HEK293 (cell line): ENCODE measurements around the gene KIAA0319L.

Experiments used
- CTCF ChIA-PET: fragments of 350-600 bp; formaldehyde crosslinking; extraction: SDS; loops from one replicate; lab custom pipeline; 2021; ENCODE audit warnings: antibody characterized with exemption; lab: Yijun Ruan, JAX
- POLR2A ChIA-PET: fragments of 300-600 bp; formaldehyde crosslinking; extraction: SDS; loops from one replicate; lab custom pipeline; 2020; ENCODE audit warnings: antibody characterized with exemption, inconsistent platforms; lab: Yijun Ruan, JAX
- H3K27ac ChIP-seq: fragments of 200-500 bp; sonication (Bioruptor generic); 2 replicates; pipeline ENCODE4 v1.5.1; 2014; ENCODE audit warnings: low read depth, low read length, control low read depth, inconsistent platforms; ENCODE audit errors: extremely low read depth
- H3K36me3 ChIP-seq, 2 experiments: fragments of 200-500 bp in 1 of 2; sonication (Bioruptor generic) in 1 of 2; 1 replicate in 1 of 2; 2 replicates in 1 of 2; pipeline ENCODE4 v1.5.1; 2014 to 2017; ENCODE audit warnings: inconsistent platforms in 2 of 2, low read length in 2 of 2; ENCODE audit not compliant: control insufficient read depth in 2 of 2, insufficient read depth in 1 of 2
- H3K4me1 ChIP-seq: fragments of 200-500 bp; sonication (Bioruptor generic); 2 replicates; pipeline ENCODE4 v1.5.1; 2014; ENCODE audit warnings: mild to moderate bottlenecking, low read length, inconsistent platforms; ENCODE audit not compliant: control insufficient read depth, insufficient read depth
- H3K4me3 ChIP-seq: 2 replicates; pipeline ENCODE4 v1.5.1; 2011; ENCODE audit warnings: low read depth, mild to moderate bottlenecking, control low read depth, low read length, moderate library complexity
- H3K9me3 ChIP-seq: fragments of 200-500 bp; sonication (Bioruptor generic); 2 replicates; pipeline ENCODE4 v1.5.1; 2014; ENCODE audit warnings: low read depth, low read length, inconsistent platforms; ENCODE audit not compliant: control insufficient read depth, insufficient read depth
- BCL11B ChIP-seq: fragments of 450-650 bp; formaldehyde crosslinking; IDR thresholded peaks from 2 replicates; pipeline ENCODE4 v1.5.1; 2016; ENCODE audit warnings: low read depth, missing biosample characterization, missing genetic modification characterization
- BCL6B ChIP-seq: fragments of 450-650 bp; formaldehyde crosslinking; IDR thresholded peaks from 2 replicates; pipeline ENCODE4 v1.5.1; 2017; ENCODE audit warnings: missing biosample characterization, missing genetic modification characterization
- EGR2 ChIP-seq: fragments of 450-650 bp; formaldehyde crosslinking; IDR thresholded peaks from 2 replicates; pipeline ENCODE4 v1.5.1; 2016; ENCODE audit warnings: low read depth, missing biosample characterization, missing genetic modification characterization
- FEZF1 ChIP-seq: fragments of 450-650 bp; formaldehyde crosslinking; IDR thresholded peaks from 2 replicates; pipeline ENCODE4 v1.5.1; 2016; ENCODE audit warnings: missing biosample characterization, missing genetic modification characterization
- GLI2 ChIP-seq: fragments of 450-650 bp; formaldehyde crosslinking; IDR thresholded peaks from 2 replicates; pipeline ENCODE4; 2017; ENCODE audit warnings: missing biosample characterization, missing genetic modification characterization, low read depth, borderline replicate concordance
- GLIS1 ChIP-seq: fragments of 450-650 bp; formaldehyde crosslinking; IDR thresholded peaks from 2 replicates; pipeline ENCODE4 v1.5.1; 2016; ENCODE audit warnings: missing biosample characterization, missing genetic modification characterization
- IKZF3 ChIP-seq: fragments of 450-650 bp; IDR thresholded peaks from 2 replicates; pipeline ENCODE4 v1.5.0; 2018; ENCODE audit warnings: missing biosample characterization, mild to moderate bottlenecking, missing genetic modification characterization, moderate library complexity
- PATZ1 ChIP-seq: fragments of 450-650 bp; formaldehyde crosslinking; IDR thresholded peaks from 2 replicates; pipeline ENCODE4 v1.5.1; 2016; ENCODE audit warnings: missing biosample characterization, missing genetic modification characterization
- PRDM4 ChIP-seq: fragments of 450-650 bp; formaldehyde crosslinking; IDR thresholded peaks from 2 replicates; pipeline ENCODE4 v1.5.1; 2017; ENCODE audit warnings: missing biosample characterization, missing genetic modification characterization
- SCRT1 ChIP-seq: fragments of 450-650 bp; formaldehyde crosslinking; IDR thresholded peaks from 2 replicates; pipeline ENCODE4 v1.5.1; 2016; ENCODE audit warnings: missing biosample characterization, missing genetic modification characterization, borderline replicate concordance
- WT1 ChIP-seq: fragments of 450-650 bp; formaldehyde crosslinking; IDR thresholded peaks from 2 replicates; pipeline ENCODE4 v1.5.1; 2016; ENCODE audit warnings: missing biosample characterization, missing genetic modification characterization
- ZBTB48 ChIP-seq: fragments of 450-650 bp; formaldehyde crosslinking; IDR thresholded peaks from 2 replicates; pipeline ENCODE4 v1.5.1; 2016; ENCODE audit warnings: missing biosample characterization, missing genetic modification characterization
- ZNF157 ChIP-seq: fragments of 450-650 bp; formaldehyde crosslinking; IDR thresholded peaks from 2 replicates; pipeline ENCODE4 v1.5.1; 2016; ENCODE audit warnings: missing biosample characterization, missing genetic modification characterization
- ZNF274 ChIP-seq, 2 experiments: fragments of 200-500 bp in 1 of 2; fragments of 450-650 bp in 1 of 2; sonication (Bioruptor generic) in 1 of 2; formaldehyde crosslinking in 1 of 2; IDR thresholded peaks; 2 replicates each; pipeline versions ENCODE4 v1.5.1 to v1.6.1; 2014 to 2016; ENCODE audit warnings: borderline replicate concordance in 1 of 2, inconsistent platforms in 1 of 2, low read length in 1 of 2, missing biosample characterization in 1 of 2, missing genetic modification characterization in 1 of 2
- ZNF302 ChIP-seq: fragments of 450-650 bp; formaldehyde crosslinking; IDR thresholded peaks from 2 replicates; pipeline ENCODE4 v1.5.1; 2016; ENCODE audit warnings: missing biosample characterization, missing genetic modification characterization, low read depth
- ZNF366 ChIP-seq: fragments of 450-650 bp; formaldehyde crosslinking; conservative IDR thresholded peaks from 2 replicates; pipeline ENCODE4 v1.5.1; 2016; ENCODE audit warnings: missing biosample characterization, missing genetic modification characterization
- ZNF513 ChIP-seq: fragments of 450-650 bp; IDR thresholded peaks from 2 replicates; pipeline ENCODE4 v1.5.1; 2018; ENCODE audit warnings: missing biosample characterization, missing genetic modification characterization
- ZNF561 ChIP-seq: fragments of 450-650 bp; IDR thresholded peaks from 2 replicates; pipeline ENCODE4 v1.5.1; 2018; ENCODE audit warnings: missing biosample characterization, missing genetic modification characterization, borderline replicate concordance
- ZNF585B ChIP-seq: fragments of 450-650 bp; formaldehyde crosslinking; IDR thresholded peaks from 2 replicates; pipeline ENCODE4 v1.5.1; 2016; ENCODE audit warnings: missing biosample characterization, missing genetic modification characterization
- ZNF654 ChIP-seq: fragments of 450-650 bp; formaldehyde crosslinking; IDR thresholded peaks from 2 replicates; pipeline ENCODE4 v1.5.1; 2016; ENCODE audit warnings: low read depth, missing biosample characterization, missing genetic modification characterization
- ZNF664 ChIP-seq: fragments of 450-650 bp; formaldehyde crosslinking; IDR thresholded peaks from 2 replicates; pipeline ENCODE4 v1.5.1; 2016; ENCODE audit warnings: missing biosample characterization, missing genetic modification characterization
- ZNF747 ChIP-seq: fragments of 450-650 bp; formaldehyde crosslinking; IDR thresholded peaks from 2 replicates; pipeline ENCODE4 v1.5.1; 2016; ENCODE audit warnings: missing biosample characterization, missing genetic modification characterization
- ZNF777 ChIP-seq: fragments of 450-650 bp; formaldehyde crosslinking; IDR thresholded peaks from 2 replicates; pipeline ENCODE4 v1.5.1; 2017; ENCODE audit warnings: missing biosample characterization, missing genetic modification characterization, borderline replicate concordance

Gene KIAA0319L

GRCh38 chr1:35556484-35557117 is 602 bp downstream of the KIAA0319L start:
- H3K9me3 ChIP-seq, result no peaks in the 10 kb centered on the region
- TF ChIP-seq ZNF585B (tag by site-specific recombination) (0 out of 2 replicates have a peak, but pooled peaks have one; percentile 3), ZNF274 (IDR thresholded peaks at IDR 0.05; ENCODE audit: low read length) (no peak), ZNF274 (tag by site-specific recombination; IDR thresholded peaks at IDR 0.05; ENCODE audit: borderline replicate concordance) (no peak), BCL11B (tag by site-specific recombination) (0 out of 2 replicates have a peak, but pooled peaks have one; percentile 76), ZNF366 (tag by site-specific recombination) (peak; percentile 41; the same call in 1 of the 2 replicates)
- ChIA-PET POLR2A (interaction anchor here (0.6 to 2.0 kb wide), 7 partner anchors 11 to 213 kb away, joined by 3 to 22 read pairs (median 4); partner anchors contain the start of genes CLSPN and TFAP2E), CTCF (interaction anchor here (0.6 to 2.6 kb wide), 4 partner anchors 8 to 170 kb away, joined by 3 to 10 read pairs (median 9); no protein-coding TSS in a partner anchor)
- peak overlapping the region; percentile 95 for H3K4me3 ChIP-seq
- H3K27ac ChIP-seq, result peak overlapping the region; percentile 96
- H3K4me1 ChIP-seq, result peaks cover 27% of the 10 kb centered on the region
- H3K36me3 ChIP-seq, result peaks cover 17 to 52% of the 10 kb centered on the region in 2 experiments; a peak in 2 of 3 replicates

GRCh38 chr1:35555601-35556477 is 1.4 kb downstream of the KIAA0319L start:
- Histone ChIP-seq H3K4me3 (peak overlapping the region; percentile 95), H3K36me3 (peaks cover 24 to 48% of the 10 kb centered on the region in 2 experiments; a peak in 2 of 3 replicates), H3K4me1 (peaks cover 27% of the 10 kb centered on the region), H3K27ac (peak overlapping the region; percentile 96), H3K9me3 (no peaks in the 10 kb centered on the region)
- CTCF ChIA-PET, result interaction anchor here (0.5 to 2.6 kb wide), 5 partner anchors 9 to 171 kb away, joined by 3 to 10 read pairs (median 8); no protein-coding TSS in a partner anchor
- POLR2A ChIA-PET, result interaction anchor here (1.4 to 2.0 kb wide), 3 partner anchors 11 to 214 kb away, joined by 3 to 22 read pairs (median 4); partner anchors contain the start of gene CLSPN
- TF ChIP-seq ZBTB48 (tag by site-specific recombination) (no peak), IKZF3 (tag by site-specific recombination) (no peak), GLIS1 (tag by site-specific recombination) (peak; percentile 90), BCL11B (tag by site-specific recombination) (no peak), ZNF302 (tag by site-specific recombination) (no peak), SCRT1 (tag by site-specific recombination) (no peak), WT1 (tag by site-specific recombination) (peak; percentile 88), EGR2 (tag by site-specific recombination) (0 out of 2 replicates have a peak, but pooled peaks have one; percentile 11), ZNF747 (tag by site-specific recombination) (no peak), BCL6B (tag by site-specific recombination) (no peak), FEZF1 (tag by site-specific recombination) (peak; percentile 40; the same call in 1 of the 2 replicates), PATZ1 (tag by site-specific recombination) (no peak), ZNF777 (tag by site-specific recombination) (no peak), ZNF513 (no peak), PRDM4 (tag by site-specific recombination) (peak; percentile 40; the same call in 1 of the 2 replicates), ZNF654 (no peak), ZNF561 (tag by site-specific recombination) (no peak), ZNF157 (no peak), GLI2 (tag by site-specific recombination) (peak; percentile 29; the same call in 1 of the 2 replicates), ZNF664 (tag by site-specific recombination) (0 out of 2 replicates have a peak, but pooled peaks have one; percentile 7)
